Mesenchymal stem cell (in vitro differentiated cells and primary cell): Measurements from ENCODE around the gene ARHGAP1.

ENCODE experiments used
- DNase-seq: peaks from one replicate; pipeline ENCODE4 v3.0.0-alpha.2; 2013
- H2AFZ ChIP-seq: one replicate; pipeline ENCODE4 v1.6.1; 2013; ENCODE audit warnings: low read depth, mild to moderate bottlenecking, control low read depth, inconsistent platforms, low read length, moderate library complexity
- H2AK5ac ChIP-seq: 2 replicates; pipeline ENCODE4 v1.6.1; 2013; ENCODE audit warnings: low read length, moderate library complexity, mild to moderate bottlenecking, inconsistent platforms; ENCODE audit not compliant: severe bottlenecking
- H2BK120ac ChIP-seq: one replicate; pipeline ENCODE4 v1.6.1; 2013; ENCODE audit warnings: low read depth, mild to moderate bottlenecking, inconsistent platforms, low read length, moderate library complexity
- H2BK12ac ChIP-seq, 2 experiments: one replicate each; pipeline ENCODE4 v1.6.1; 2013; ENCODE audit warnings: inconsistent platforms in 2 of 2, low read length in 2 of 2, mild to moderate bottlenecking in 2 of 2, moderate library complexity in 2 of 2, control low read depth in 1 of 2
- H2BK15ac ChIP-seq: one replicate; pipeline ENCODE4 v1.6.1; 2013; ENCODE audit warnings: mild to moderate bottlenecking, low read depth, inconsistent platforms; ENCODE audit not compliant: poor library complexity, severe bottlenecking
- H2BK5ac ChIP-seq: 2 replicates; pipeline ENCODE4 v1.6.1; 2013; ENCODE audit warnings: low read depth, mild to moderate bottlenecking, low read length, control low read depth, inconsistent platforms; ENCODE audit not compliant: poor library complexity, severe bottlenecking
- H3K14ac ChIP-seq, 2 experiments: one replicate each; pipeline ENCODE4 v1.6.1; 2013; ENCODE audit warnings: inconsistent platforms in 2 of 2, low read length in 2 of 2, control low read depth in 1 of 2, mild to moderate bottlenecking in 1 of 2, moderate library complexity in 1 of 2
- H3K18ac ChIP-seq, 2 experiments: one replicate each; pipeline ENCODE4 v1.6.1; 2013; ENCODE audit warnings: inconsistent platforms in 2 of 2, low read length in 2 of 2, control low read depth in 1 of 2, low read depth in 1 of 2, mild to moderate bottlenecking in 1 of 2
- H3K23ac ChIP-seq, 2 experiments: one replicate each; pipeline ENCODE4 v1.6.1; 2013; ENCODE audit warnings: inconsistent platforms in 2 of 2, low read length in 2 of 2, mild to moderate bottlenecking in 2 of 2, moderate library complexity in 2 of 2, control low read depth in 1 of 2
- H3K27ac ChIP-seq: 2 replicates; pipeline ENCODE4 v1.5.1; 2013; ENCODE audit warnings: mild to moderate bottlenecking, moderate library complexity, low read length, control low read depth, inconsistent platforms; ENCODE audit not compliant: poor library complexity, severe bottlenecking
- H3K27me3 ChIP-seq, 2 experiments: 2 replicates each; pipeline versions ENCODE4 v1.6.1 to v1.7.0; 2013; ENCODE audit warnings: low read length in 2 of 2, mild to moderate bottlenecking in 2 of 2, moderate library complexity in 2 of 2, control low read depth in 1 of 2, inconsistent platforms in 1 of 2; ENCODE audit not compliant: control insufficient read depth in 1 of 2, insufficient read depth in 1 of 2
- H3K36me3 ChIP-seq, 2 experiments: 2 replicates each; pipeline versions ENCODE4 v1.6.1 to v1.7.0; 2013; ENCODE audit warnings: low read length in 2 of 2, control low read depth in 1 of 2, inconsistent platforms in 1 of 2, low read depth in 1 of 2, mild to moderate bottlenecking in 1 of 2; ENCODE audit not compliant: insufficient read depth in 2 of 2, control insufficient read depth in 1 of 2
- H3K4ac ChIP-seq, 2 experiments: one replicate each; pipeline ENCODE4 v1.6.1; 2013; ENCODE audit warnings: inconsistent platforms in 2 of 2, low read length in 2 of 2, mild to moderate bottlenecking in 2 of 2, moderate library complexity in 2 of 2, control low read depth in 1 of 2, low read depth in 1 of 2
- H3K4me1 ChIP-seq: 2 replicates; pipeline ENCODE4 v1.6.1; 2013; ENCODE audit warnings: low read depth, low read length, control low read depth; ENCODE audit not compliant: control insufficient read depth, insufficient read depth
- H3K4me2 ChIP-seq: 2 replicates; pipeline ENCODE4 v1.6.1; 2013; ENCODE audit warnings: low read length, mild to moderate bottlenecking, inconsistent platforms; ENCODE audit not compliant: poor library complexity, severe bottlenecking
- H3K4me3 ChIP-seq, 2 experiments: 2 replicates each; pipeline versions ENCODE4 v1.5.1 to v1.7.0; 2013; ENCODE audit warnings: low read length in 2 of 2, mild to moderate bottlenecking in 2 of 2, control low read depth in 1 of 2, low read depth in 1 of 2; ENCODE audit not compliant: insufficient read depth in 1 of 2
- H3K79me1 ChIP-seq: replicated peaks from 2 replicates; pipeline ENCODE4 v1.6.1; 2013; ENCODE audit warnings: mild to moderate bottlenecking, control low read depth, low read length, inconsistent platforms; ENCODE audit not compliant: poor library complexity, severe bottlenecking
- H3K9ac ChIP-seq: 2 replicates; pipeline ENCODE4 v1.7.0; 2013; ENCODE audit warnings: mild to moderate bottlenecking, low read length, moderate library complexity
- H3K9me3 ChIP-seq: 2 replicates; pipeline ENCODE4 v1.7.0; 2013; ENCODE audit warnings: mild to moderate bottlenecking, low read length; ENCODE audit not compliant: control insufficient read depth
- H4K8ac ChIP-seq: one replicate; pipeline ENCODE4 v1.6.1; 2013; ENCODE audit warnings: inconsistent platforms, mild to moderate bottlenecking, low read length, moderate library complexity
- H4K91ac ChIP-seq: one replicate; pipeline ENCODE4 v1.6.1; 2013; ENCODE audit warnings: mild to moderate bottlenecking, low read length, inconsistent platforms
- WGBS: methylation state at CpG from one replicate; pipeline ENCODE4 v1.1.7; 2013; ENCODE audit warnings: mixed read lengths; 5-methylcytosine and 5-hydroxymethylcytosine counted together

ARHGAP1 gene

GRCh38 chr11:46662366-46662765 lies 38.1 kb downstream of the ARHGAP1 start:
- Histone ChIP-seq H3K79me1 (peaks cover 5% of the 10 kb centered on the region), H3K4me1 (peaks cover 5% of the 10 kb centered on the region), H3K27ac (no peak overlapping the region), H4K8ac (no peak overlapping the region), H4K91ac (no peak overlapping the region), H3K14ac (no peak overlapping the region), H3K9ac (no peak overlapping the region), H3K4me3 (no peak overlapping the region), H2BK5ac (no peak overlapping the region), H3K9me3 (no peaks in the 10 kb centered on the region), H2BK15ac (no peak overlapping the region), H3K27me3 (no peaks in the 10 kb centered on the region), H2BK12ac (no peak overlapping the region), H3K18ac (no peak overlapping the region), H3K23ac (no peak overlapping the region), H2AFZ (no peak overlapping the region), H3K4me2 (no peak overlapping the region), H2AK5ac (no peak overlapping the region), H3K4ac (no peak overlapping the region), H2BK120ac (no peak overlapping the region), H3K36me3 (peaks cover 52 to 74% of the 10 kb centered on the region in 2 experiments)
- DNase-seq: no peak

GRCh38 chr11:46661836-46662235 lies 38.6 kb downstream of the ARHGAP1 start:
- no peaks in the 10 kb centered on the region for H3K9me3 ChIP-seq
- H3K4me3 ChIP-seq: no peak overlapping the region
- H4K91ac ChIP-seq: no peak overlapping the region
- H3K18ac ChIP-seq: no peak overlapping the region
- no peak overlapping the region for H2BK12ac ChIP-seq
- H2BK5ac ChIP-seq: no peak overlapping the region
- H3K4ac ChIP-seq: no peak overlapping the region
- no peak overlapping the region for H3K14ac ChIP-seq
- H3K27ac ChIP-seq: no peak overlapping the region
- no peak overlapping the region for H3K9ac ChIP-seq
- no peak overlapping the region for H2AFZ ChIP-seq
- no peak overlapping the region for H2BK120ac ChIP-seq
- peaks cover 49 to 75% of the 10 kb centered on the region in 2 experiments for H3K36me3 ChIP-seq
- no peak overlapping the region for H2AK5ac ChIP-seq
- H3K27me3 ChIP-seq: no peaks in the 10 kb centered on the region
- H3K4me1 ChIP-seq: peaks cover 5% of the 10 kb centered on the region
- no peak overlapping the region for H3K23ac ChIP-seq
- no peak overlapping the region for H4K8ac ChIP-seq
- no peak for DNase-seq
- H3K79me1 ChIP-seq: peaks cover 5% of the 10 kb centered on the region
- no peak overlapping the region for H2BK15ac ChIP-seq
- no peak overlapping the region for H3K4me2 ChIP-seq

GRCh38 chr11:46659908-46660307 lies 40.5 kb downstream of the ARHGAP1 start:
- Histone ChIP-seq H2BK5ac (no peak overlapping the region), H2AK5ac (no peak overlapping the region), H3K23ac (no peak overlapping the region), H3K27me3 (no peaks in the 10 kb centered on the region), H2BK12ac (no peak overlapping the region), H3K9ac (peak overlapping the region; percentile 13), H3K14ac (no peak overlapping the region), H3K9me3 (no peaks in the 10 kb centered on the region), H3K4ac (no peak overlapping the region), H3K79me1 (peaks cover 4% of the 10 kb centered on the region), H3K18ac (no peak overlapping the region), H2AFZ (no peak overlapping the region), H4K91ac (no peak overlapping the region), H3K27ac (peak overlapping the region; percentile 74), H3K4me3 (no peak overlapping the region), H3K36me3 (peaks cover 44 to 72% of the 10 kb centered on the region in 2 experiments), H2BK15ac (no peak overlapping the region), H3K4me2 (no peak overlapping the region), H3K4me1 (peaks cover 3% of the 10 kb centered on the region), H2BK120ac (no peak overlapping the region), H4K8ac (no peak overlapping the region)
- WGBS: 100% methylated on average over 1 of the region's 1 CpG
- peak; percentile 78 for DNase-seq

GRCh38 chr11:46658259-46658658 lies 42.2 kb downstream of the ARHGAP1 start:
- H2BK5ac ChIP-seq: no peak overlapping the region
- H2BK12ac ChIP-seq: no peak overlapping the region
- H3K23ac ChIP-seq: no peak overlapping the region
- H3K4me3 ChIP-seq: no peak overlapping the region
- no peak overlapping the region for H3K4ac ChIP-seq
- no peak overlapping the region for H4K91ac ChIP-seq
- peaks cover 3% of the 10 kb centered on the region for H3K4me1 ChIP-seq
- no peak overlapping the region for H3K27ac ChIP-seq
- peaks cover 1% of the 10 kb centered on the region for H3K79me1 ChIP-seq
- H2AFZ ChIP-seq: no peak overlapping the region
- H3K9ac ChIP-seq: peak overlapping the region; percentile 69
- H3K36me3 ChIP-seq: peaks cover 44 to 69% of the 10 kb centered on the region in 2 experiments
- H3K27me3 ChIP-seq: no peaks in the 10 kb centered on the region
- no peak overlapping the region for H2AK5ac ChIP-seq
- DNase-seq: peak; percentile 67
- H2BK120ac ChIP-seq: no peak overlapping the region
- no peak overlapping the region for H2BK15ac ChIP-seq
- no peak overlapping the region for H3K14ac ChIP-seq
- no peaks in the 10 kb centered on the region for H3K9me3 ChIP-seq
- no peak overlapping the region for H3K18ac ChIP-seq
- H3K4me2 ChIP-seq: no peak overlapping the region
- no peak overlapping the region for H4K8ac ChIP-seq
- 98% methylated on average over 4 of the region's 4 CpGs for WGBS
